ENCODE measurements around the gene TOM1L2.
"Not testable (repeated sequence)": the region's sequence is repeated elsewhere in the genome, so short reads cannot be mapped to it uniquely, and the experiment has no call there.

TOM1L2 gene

GRCh38 chr17:17972126-17972951 lies at the start of gene TOM1L2, which contains the start of gene DRC3:
Gene TOM1L2, minus strand, starts transcription at chr17:17972400. Its CDS starts 87 bp downstream, at chr17:17972313.
Gene DRC3, plus strand, starts transcription at chr17:17972862. Its CDS starts 4,737 bp downstream, at chr17:17977599.
- DNase-seq, result peak; percentile 100

DNA sequence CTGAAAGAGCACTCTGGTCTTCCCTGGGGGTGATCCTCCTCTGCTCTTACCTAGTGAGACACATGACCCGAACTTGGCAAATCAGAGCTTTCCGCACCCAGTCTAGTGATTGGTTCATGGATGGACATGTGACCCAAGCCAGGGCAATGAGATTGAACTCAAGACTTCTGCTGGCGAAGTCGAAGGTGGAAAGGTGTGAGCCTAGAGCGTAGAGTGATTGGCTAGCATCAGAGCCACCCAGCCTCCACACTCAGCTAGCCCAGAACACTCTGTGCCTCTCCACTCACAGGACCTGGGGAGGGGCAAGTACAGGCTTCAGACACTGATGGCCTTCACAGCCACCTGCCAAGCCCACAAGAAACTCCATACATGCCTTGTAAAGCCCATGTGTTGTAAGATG lies 49.2 kb upstream of the TOM1L2 start:
- no peak for DNase-seq

- DNase-seq, result no peak
These were observed 48.8 kb upstream of the TOM1L2 start for GRCh38 chr17:18020971-18021370.

GRCh38 chr17:18019838-18020154 lies 47.6 kb upstream of the TOM1L2 start:
- DNase-seq, result no peak

DNA sequence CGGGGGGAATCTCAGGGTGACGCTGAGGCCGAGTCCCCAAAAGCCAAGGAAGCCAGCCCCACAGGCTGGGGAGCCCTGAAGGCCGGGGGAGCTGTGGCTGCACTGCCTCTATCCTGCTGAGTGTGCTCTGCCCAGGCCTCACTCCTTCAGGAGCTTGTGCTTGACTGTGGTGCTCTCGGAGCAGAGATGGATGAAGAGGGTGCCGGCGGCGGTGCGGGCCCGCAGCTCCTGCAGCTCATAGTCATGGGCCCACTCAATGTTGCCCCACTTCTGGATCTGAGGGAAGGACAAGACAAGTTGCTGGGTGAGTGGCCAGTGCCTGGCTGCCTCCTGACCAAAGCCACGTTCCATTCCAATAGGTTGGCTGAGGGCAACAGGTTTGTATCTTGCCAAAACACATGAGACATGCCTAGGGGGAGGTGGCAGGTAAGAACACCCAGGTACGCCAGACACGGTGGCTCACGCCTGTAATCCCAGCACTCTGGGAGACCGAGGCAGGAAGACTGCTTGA lies 46.3 kb upstream of the TOM1L2 start:
- DNase-seq, result no peak

DNA sequence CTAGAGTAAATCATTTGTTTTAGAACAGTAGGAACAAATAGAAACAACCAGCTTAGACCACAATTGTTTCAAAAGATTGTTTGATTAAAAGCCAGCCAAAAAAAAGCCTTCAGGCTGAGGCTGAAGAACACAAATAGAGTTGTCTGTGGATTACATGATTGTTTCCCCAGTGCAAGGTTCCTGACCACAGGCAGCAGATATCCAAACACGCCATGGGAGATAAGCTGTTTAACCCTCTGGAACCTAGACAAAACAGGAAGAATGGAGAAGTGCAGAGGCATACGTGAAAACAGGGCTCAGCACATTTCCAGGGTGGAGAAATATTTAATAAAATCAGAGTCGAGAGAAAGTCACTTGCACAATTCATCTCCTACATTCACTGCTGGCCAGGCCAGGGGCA lies 45.8 kb upstream of the TOM1L2 start:
- DNase-seq, result no peak

GRCh38 chr17:18016426-18016825 lies 44.2 kb upstream of the TOM1L2 start:
- no peak for DNase-seq

- DNase-seq, result no peak
These were observed 43.4 kb upstream of the TOM1L2 start for GRCh38 chr17:18015593-18015992.

GRCh38 chr17:18014006-18014405 lies 41.8 kb upstream of the TOM1L2 start:
- DNase-seq, result no peak

- no peak for DNase-seq
These were observed 39.1 kb upstream of the TOM1L2 start for GRCh38 chr17:18011286-18011685.

- no peak for DNase-seq
These were observed 37.6 kb upstream of the TOM1L2 start for GRCh38 chr17:18009609-18010420.

DNA sequence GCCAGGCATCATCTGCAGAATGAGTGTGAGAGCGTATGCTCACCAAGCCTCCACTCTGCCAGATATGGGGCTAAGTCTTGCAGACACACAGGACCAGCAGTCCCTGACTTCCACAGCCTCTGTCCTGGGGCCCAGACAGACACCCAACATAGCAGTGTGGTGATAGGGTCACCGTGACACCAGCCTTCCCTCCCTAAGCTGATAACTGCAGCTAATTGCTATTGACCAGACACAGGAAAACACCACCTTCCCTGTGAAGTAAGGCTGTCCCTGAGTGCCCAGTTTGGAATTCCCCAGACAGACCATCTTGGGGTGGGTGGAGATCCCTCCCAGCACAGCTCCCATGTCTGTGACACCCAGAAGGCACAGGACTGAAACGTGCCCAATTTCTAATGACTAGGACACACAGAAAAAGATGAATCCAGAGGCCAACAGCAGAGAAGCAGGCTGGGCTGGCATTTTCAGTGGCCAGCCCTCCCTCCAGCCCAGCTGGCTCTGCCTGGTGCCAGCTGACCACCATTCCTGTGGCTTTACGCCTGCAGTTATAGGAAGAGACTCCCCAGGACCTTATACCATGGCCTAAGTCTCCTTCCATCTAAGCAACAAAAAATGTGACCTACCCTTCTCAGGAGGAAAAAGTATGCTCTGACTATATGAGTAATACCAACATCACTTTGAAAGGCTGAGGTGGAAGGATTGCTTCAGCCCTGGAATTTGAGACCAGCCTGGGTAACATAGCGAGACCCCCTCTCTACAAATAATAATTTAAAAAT lies 36.5 kb upstream of the TOM1L2 start:
- no peak for DNase-seq

GRCh38 chr17:18006495-18007239 lies 34.5 kb upstream of the TOM1L2 start:
- no peak for DNase-seq

- DNase-seq, result no peak
These were observed 33.3 kb upstream of the TOM1L2 start for GRCh38 chr17:18005496-18005895.

GRCh38 chr17:18004884-18005305 lies 32.7 kb upstream of the TOM1L2 start:
- DNase-seq, result no peak

DNA sequence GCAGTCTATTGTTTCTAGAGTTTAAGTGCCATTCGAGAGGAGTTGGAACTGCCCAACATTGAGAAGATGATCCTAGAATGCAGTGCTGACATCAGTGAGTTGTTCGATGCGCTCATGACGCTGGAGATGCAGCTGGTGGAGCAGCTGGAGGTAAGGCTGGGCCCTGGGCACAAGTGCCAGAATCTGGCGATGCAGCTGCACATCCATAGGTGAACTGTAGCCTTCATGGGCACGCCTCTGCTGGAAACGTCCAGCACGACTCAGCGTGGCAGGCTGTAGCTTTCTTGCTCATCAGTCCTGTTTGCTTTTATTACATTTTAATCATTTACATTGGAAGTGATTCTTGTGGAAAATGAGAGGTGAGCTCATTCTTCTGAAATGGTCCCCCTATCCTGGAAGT lies 32.1 kb upstream of the TOM1L2 start:
- no peak for DNase-seq

DNA sequence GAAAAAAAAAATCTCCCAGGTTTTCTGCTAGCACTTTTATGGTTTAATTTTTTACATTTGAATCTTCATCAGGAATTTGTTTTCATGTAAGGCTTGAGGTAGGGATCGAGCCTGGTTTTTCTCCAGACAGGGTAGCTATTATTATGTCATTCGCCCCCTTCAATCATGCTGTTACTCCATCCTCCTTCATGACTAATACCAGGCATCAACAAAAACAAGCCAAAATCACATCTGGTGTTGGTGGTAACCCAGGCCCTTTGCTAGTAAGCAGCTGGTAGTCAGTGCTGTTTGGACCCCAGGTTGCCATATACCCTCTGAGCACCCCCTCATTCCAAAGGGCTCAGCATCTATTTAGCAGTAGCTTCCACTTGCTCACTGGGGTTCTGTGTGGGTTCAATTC lies 30.0 kb upstream of the TOM1L2 start:
- DNase-seq, result no peak

- DNase-seq, result no peak
These were observed 27.8 kb upstream of the TOM1L2 start for GRCh38 chr17:18000030-18000408.

DNA sequence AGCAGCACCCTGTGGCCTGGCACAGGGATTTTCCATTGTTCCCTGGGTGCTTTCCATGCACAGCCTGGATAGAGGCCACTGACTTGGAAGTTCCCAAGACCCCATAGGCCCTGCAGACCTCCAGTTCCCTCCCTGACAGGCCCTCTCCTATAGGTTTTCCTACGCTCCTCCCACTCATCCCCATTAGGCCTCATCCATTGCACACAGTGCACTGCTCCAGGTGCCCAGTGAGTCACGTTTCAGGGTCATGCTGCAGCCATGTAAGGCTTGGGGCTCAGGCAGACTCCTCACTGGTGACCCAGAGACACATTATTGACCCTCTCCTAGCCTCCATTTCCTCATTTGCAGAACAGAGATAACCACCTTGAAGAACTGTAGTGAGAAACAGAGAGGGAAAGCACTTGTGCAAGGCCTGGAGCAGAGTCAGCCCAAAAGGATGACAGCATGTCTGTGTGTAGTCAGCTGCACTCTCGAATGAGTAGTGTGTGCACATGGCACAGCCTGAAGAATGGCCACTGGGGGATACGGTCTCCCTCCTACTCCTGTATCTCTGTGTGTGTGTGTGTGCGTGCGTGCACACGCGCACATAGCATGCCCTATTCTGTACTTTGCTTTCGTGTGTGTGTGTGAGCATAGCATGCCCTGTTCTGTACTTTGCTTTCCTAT lies 27.3 kb upstream of the TOM1L2 start:
- no peak for DNase-seq

DNA sequence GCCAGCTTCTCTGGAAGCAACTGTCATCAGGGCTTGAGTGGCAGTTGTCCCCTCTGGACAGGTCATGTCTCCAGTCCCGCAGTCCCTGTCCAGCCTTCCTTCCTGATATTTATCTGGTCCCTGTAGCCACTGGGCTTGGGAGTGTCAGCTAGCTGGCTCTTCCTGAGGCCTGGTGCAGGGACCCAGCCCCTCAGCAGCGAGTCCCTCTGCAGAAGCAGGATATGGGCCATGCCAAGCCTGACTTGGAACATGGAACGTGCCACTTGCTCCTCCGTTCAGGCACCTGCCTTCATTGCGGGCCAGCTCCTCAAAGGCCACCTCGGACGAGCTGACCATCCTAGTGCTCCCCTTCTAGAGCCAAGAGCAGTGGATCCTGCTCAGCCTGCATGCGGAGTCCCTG lies 26.7 kb upstream of the TOM1L2 start:
- DNase-seq, result no peak

DNA sequence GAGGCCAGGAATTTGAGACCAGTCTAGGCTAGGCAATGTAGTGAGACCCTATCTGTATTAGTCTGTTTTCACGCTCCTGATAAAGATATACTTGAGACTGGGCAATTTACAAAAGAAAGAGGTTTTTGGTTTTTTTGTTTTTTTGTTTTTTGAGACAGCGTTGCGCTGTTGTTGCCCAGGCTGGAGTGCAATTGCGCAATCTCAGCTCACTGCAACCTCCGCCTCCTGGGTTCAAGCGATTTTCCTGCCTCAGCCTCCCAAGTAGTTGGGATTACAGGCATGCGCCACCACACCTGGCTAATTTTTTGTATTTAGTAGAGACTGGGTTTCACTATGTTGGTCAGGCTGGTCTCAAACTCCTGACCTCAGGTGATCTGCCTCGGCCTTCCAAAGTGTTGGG lies 23.7 kb upstream of the TOM1L2 start:
- DNase-seq, result not testable (repeated sequence)
